Measurements from ENCODE around the gene STOML2. TPM values are rescaled to one million over a fixed set of nuclear protein-coding genes. Genes with fewer than 3 reads are reported as not detected.
A peak's percentile ranks its signal among the peaks of the same experiment; 100 is the strongest.

The STOML2 gene
- total RNA-seq, 4 donors from 2014 or later = 58.4 to 107 (median 63.4) TPM

GRCh38 chr9:35135988-35136387, 33.1 kb upstream of the STOML2 start:
- intact Hi-C loops (cut with DNase I; ENCODE audit: low total_unique reads) = no loop called here
- H3K4me3 ChIP-seq = no peak overlapping the region
- H3K4me1 ChIP-seq = no peaks in the 10 kb centered on the region
- DNase-seq = no peak
- no peaks in the 10 kb centered on the region for H3K9me3 ChIP-seq
- H3K27me3 ChIP-seq = no peaks in the 10 kb centered on the region
- no peaks in the 10 kb centered on the region for H3K36me3 ChIP-seq
- no peak for TF ChIP-seq POLR2A (IDR thresholded peaks at IDR 0.05)
- TF ChIP-seq CTCF (IDR thresholded peaks at IDR 0.05) = no peak
- no peak overlapping the region for H3K27ac ChIP-seq

- H3K27ac ChIP-seq = no peak overlapping the region
- H3K27me3 ChIP-seq = no peaks in the 10 kb centered on the region
- no peaks in the 10 kb centered on the region for H3K4me1 ChIP-seq
- H3K4me3 ChIP-seq = no peak overlapping the region
- no peak for DNase-seq
- no peak for TF ChIP-seq POLR2A (IDR thresholded peaks at IDR 0.05)
- no peak for TF ChIP-seq CTCF (IDR thresholded peaks at IDR 0.05)
- H3K9me3 ChIP-seq = no peaks in the 10 kb centered on the region
- no peaks in the 10 kb centered on the region for H3K36me3 ChIP-seq
- intact Hi-C loops (cut with DNase I; ENCODE audit: low total_unique reads) = no loop called here
These were observed 32.0 kb upstream of the STOML2 start for GRCh38 chr9:35134920-35135319.

GRCh38 chr9:35116898-35117551, 14.1 kb upstream of the STOML2 start:
- H3K4me1 ChIP-seq = no peaks in the 10 kb centered on the region
- peak; percentile 88 to 94 for DNase-seq
- H3K27ac ChIP-seq = peak overlapping the region; percentile 88 to 89
- H3K9me3 ChIP-seq = no peaks in the 10 kb centered on the region
- peak in 1 of 2 donors; percentile 8 for TF ChIP-seq POLR2A (IDR thresholded peaks at IDR 0.05)
- peak; percentile 94 to 97 (median 96) for TF ChIP-seq CTCF (IDR thresholded peaks at IDR 0.05)
- H3K4me3 ChIP-seq = peak overlapping the region; percentile 45 to 55
- H3K27me3 ChIP-seq = no peaks in the 10 kb centered on the region
- intact Hi-C loops (cut with DNase I; ENCODE audit: low total_unique reads) = loop anchor here (5.0 to 10.0 kb wide), 3 partner anchors 140 to 698 kb away; partner anchors contain the start of genes HINT2 and SPAG8
- no peaks in the 10 kb centered on the region for H3K36me3 ChIP-seq

GRCh38 chr9:35116539-35116897, 13.6 kb upstream of the STOML2 start:
- H3K27ac ChIP-seq = peak overlapping the region; percentile 88 to 89
- TF ChIP-seq CTCF (IDR thresholded peaks at IDR 0.05) (no peak), POLR2A (IDR thresholded peaks at IDR 0.05) (no peak)
- DNase-seq = no peak
- peak overlapping the region; percentile 45 to 55 for H3K4me3 ChIP-seq
- H3K27me3 ChIP-seq = no peaks in the 10 kb centered on the region
- no peaks in the 10 kb centered on the region for H3K36me3 ChIP-seq
- intact Hi-C loops (cut with DNase I; ENCODE audit: low total_unique reads) = loop anchor here (5.0 to 10.0 kb wide), 3 partner anchors 141 to 698 kb away; partner anchors contain the start of genes HINT2 and SPAG8
- no peaks in the 10 kb centered on the region for H3K4me1 ChIP-seq
- H3K9me3 ChIP-seq = no peaks in the 10 kb centered on the region

GRCh38 chr9:35115680-35116538, 13.0 kb upstream of the STOML2 start, which contains the start of gene ATOSB:
Gene ATOSB, minus strand, starts transcription at chr9:35115862. Its CDS starts 7,588 bp downstream, at chr9:35108274.
- TF ChIP-seq CTCF (IDR thresholded peaks at IDR 0.05) (peak in 1 of 4 experiments; percentile 2), POLR2A (IDR thresholded peaks at IDR 0.05) (peak; percentile 27 to 28)
- Histone ChIP-seq H3K9me3 (no peaks in the 10 kb centered on the region), H3K36me3 (no peaks in the 10 kb centered on the region), H3K4me3 (peak within 1 kb of the TSS; percentile 45 to 55), H3K27ac (peak within 1 kb of the TSS; percentile 88 to 89), H3K27me3 (no peaks in the 10 kb centered on the region), H3K4me1 (peaks cover 0 to 1% of the 10 kb centered on the region in 2 donors)
- intact Hi-C loops (cut with DNase I; ENCODE audit: low total_unique reads) = loop anchor here (5.0 to 10.0 kb wide), 3 partner anchors 141 to 699 kb away; partner anchors contain the start of genes HINT2 and SPAG8
- DNase-seq = peak; percentile 96 to 98
